ENCODE data around the gene DHFR2. TPM values are rescaled to one million over a fixed set of nuclear protein-coding genes. Genes with fewer than 3 reads are reported as not detected.
A peak's percentile ranks its signal among the peaks of the same experiment; 100 is the strongest.

DHFR2 gene
- total RNA-seq, 2 experiments from 2014 or later = 6.3 to 8.1 TPM

DNA sequence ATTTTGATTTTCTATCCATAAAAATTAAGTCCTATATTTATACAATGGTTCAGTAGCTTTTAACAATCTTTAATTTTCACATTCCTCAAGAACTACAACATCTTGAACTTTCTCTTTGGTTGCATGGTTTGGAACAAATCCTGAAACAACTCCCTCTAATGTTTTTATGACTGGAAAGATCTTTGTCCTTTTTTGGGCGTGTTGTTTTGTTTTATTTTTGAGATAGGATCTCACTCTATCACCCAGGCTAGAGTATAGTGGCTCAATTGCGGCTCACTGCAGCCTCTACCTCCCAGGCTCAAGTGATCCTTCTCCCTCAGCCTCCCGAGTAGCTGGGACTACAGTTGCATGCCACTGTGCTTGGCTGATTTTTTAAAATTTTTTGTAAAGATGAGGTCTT, 38.3 kb downstream of the DHFR2 start:
- Mint-ChIP-seq H3K36me3 (ENCODE audit: low read depth) (peaks cover 5% of the 10 kb centered on the region), H3K27ac (no peak overlapping the region), H3K27me3 (no peaks in the 10 kb centered on the region), H3K9me3 (no peaks in the 10 kb centered on the region), H3K4me3 (no peak overlapping the region), H3K4me1 (ENCODE audit: low read depth) (no peaks in the 10 kb centered on the region)
- TF ChIP-seq, protein P1, sequence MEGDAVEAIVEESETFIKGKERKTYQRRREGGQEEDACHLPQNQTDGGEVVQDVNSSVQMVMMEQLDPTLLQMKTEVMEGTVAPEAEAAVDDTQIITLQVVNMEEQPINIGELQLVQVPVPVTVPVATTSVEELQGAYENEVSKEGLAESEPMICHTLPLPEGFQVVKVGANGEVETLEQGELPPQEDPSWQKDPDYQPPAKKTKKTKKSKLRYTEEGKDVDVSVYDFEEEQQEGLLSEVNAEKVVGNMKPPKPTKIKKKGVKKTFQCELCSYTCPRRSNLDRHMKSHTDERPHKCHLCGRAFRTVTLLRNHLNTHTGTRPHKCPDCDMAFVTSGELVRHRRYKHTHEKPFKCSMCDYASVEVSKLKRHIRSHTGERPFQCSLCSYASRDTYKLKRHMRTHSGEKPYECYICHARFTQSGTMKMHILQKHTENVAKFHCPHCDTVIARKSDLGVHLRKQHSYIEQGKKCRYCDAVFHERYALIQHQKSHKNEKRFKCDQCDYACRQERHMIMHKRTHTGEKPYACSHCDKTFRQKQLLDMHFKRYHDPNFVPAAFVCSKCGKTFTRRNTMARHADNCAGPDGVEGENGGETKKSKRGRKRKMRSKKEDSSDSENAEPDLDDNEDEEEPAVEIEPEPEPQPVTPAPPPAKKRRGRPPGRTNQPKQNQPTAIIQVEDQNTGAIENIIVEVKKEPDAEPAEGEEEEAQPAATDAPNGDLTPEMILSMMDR (IDR thresholded peaks at IDR 0.05) = no peak
- ChIA-PET CTCF (interaction anchor here (1.4 to 1.9 kb wide), 2 partner anchors 19 to 46 kb away, joined by 3 to 4 read pairs; no protein-coding TSS in a partner anchor), POLR2A (no interaction called here)
- ATAC-seq (no peak), DNase-seq (no peak)
- intact Hi-C loops (cut with micrococcal nuclease) = no loop called here

DNA sequence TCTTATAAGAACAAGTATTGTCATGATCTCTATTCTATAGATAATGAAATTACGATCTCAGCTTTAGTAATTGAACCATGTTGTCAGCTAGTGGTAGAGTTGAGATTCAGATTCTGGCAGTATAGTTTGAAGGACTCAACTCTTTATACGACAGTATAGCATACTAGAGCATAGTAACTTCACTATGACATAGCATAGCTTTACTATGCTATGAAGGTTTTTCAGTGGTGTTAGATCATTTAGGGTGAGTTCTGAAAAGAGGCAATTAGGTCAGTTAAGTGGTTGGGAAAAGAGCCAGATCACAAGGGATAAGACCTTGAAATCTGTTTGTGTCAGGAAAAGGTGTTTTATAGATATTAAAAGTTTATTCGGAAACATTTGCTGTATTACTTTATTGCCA, 42.4 kb downstream of the DHFR2 start:
- TF ChIP-seq, protein P1 (IDR thresholded peaks at IDR 0.05) = no peak
- Mint-ChIP-seq H3K9me3 (no peaks in the 10 kb centered on the region), H3K36me3 (ENCODE audit: low read depth) (peaks cover 3% of the 10 kb centered on the region), H3K27ac (no peak overlapping the region), H3K27me3 (no peaks in the 10 kb centered on the region), H3K4me3 (no peak overlapping the region), H3K4me1 (ENCODE audit: low read depth) (no peaks in the 10 kb centered on the region)
- ChIA-PET CTCF (interaction anchor here (0.6 kb wide), 1 partner anchor 29 kb away, joined by 4 read pairs; no protein-coding TSS in a partner anchor), POLR2A (no interaction called here)
- intact Hi-C loops (cut with micrococcal nuclease) = no loop called here
- no peak for ATAC-seq
- no peak for DNase-seq

DNA sequence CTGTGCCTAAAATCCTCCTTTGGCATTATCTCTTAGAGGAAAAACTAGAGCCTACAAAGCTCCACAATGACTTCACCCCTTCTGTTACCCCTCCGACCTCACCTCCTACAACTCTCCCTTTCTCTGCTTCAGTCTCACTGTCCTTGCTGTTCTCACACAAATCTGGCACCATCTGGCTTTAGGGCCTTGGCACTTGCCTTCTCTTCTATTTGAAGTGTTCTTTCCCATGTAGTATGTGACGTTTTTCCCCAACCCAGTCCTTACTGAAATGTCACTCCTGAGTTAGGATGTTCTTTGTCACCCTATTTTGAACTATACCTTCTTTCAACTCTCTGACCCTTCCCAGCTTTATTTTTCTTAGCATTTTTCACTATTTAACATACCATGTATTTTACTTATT, 43.1 kb downstream of the DHFR2 start:
- H3K27me3 Mint-ChIP-seq = no peaks in the 10 kb centered on the region
- intact Hi-C loops (cut with micrococcal nuclease) = no loop called here
- H3K4me3 Mint-ChIP-seq = no peak overlapping the region
- H3K4me1 Mint-ChIP-seq (ENCODE audit: low read depth) = peaks cover 5% of the 10 kb centered on the region
- ATAC-seq (no peak), DNase-seq (no peak)
- CTCF ChIA-PET = interaction anchor here (0.6 kb wide), 1 partner anchor 29 kb away, joined by 4 read pairs; no protein-coding TSS in a partner anchor
- TF ChIP-seq, protein P1 (IDR thresholded peaks at IDR 0.05) = no peak
- H3K27ac Mint-ChIP-seq = no peak overlapping the region
- H3K9me3 Mint-ChIP-seq = no peaks in the 10 kb centered on the region
- POLR2A ChIA-PET = no interaction called here
- H3K36me3 Mint-ChIP-seq (ENCODE audit: low read depth) = peaks cover 7% of the 10 kb centered on the region

DNA sequence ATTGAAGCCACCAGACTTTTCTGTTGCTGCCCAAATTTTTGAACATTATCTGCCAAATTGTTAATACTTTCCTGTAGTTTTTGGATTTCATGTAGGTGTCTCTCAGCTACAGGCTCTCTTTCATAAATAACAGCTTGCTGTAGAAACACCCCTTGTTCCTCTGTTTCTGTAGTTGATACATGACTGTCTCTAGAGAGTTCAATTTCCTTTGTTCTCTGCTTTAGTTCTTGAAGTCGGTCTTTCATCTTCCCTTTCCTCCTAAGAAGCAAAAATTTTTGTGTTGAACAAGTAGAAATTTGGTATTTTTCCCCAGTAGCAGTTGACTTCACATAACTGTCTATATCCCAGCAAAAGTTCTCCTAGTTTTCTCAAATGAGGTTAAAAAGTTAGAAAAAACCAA, 47.7 kb downstream of the DHFR2 start:
- peaks cover 28% of the 10 kb centered on the region for H3K4me1 Mint-ChIP-seq (ENCODE audit: low read depth)
- CTCF ChIA-PET = interaction anchor here (0.7 to 2.1 kb wide), 4 partner anchors 13 to 46 kb away, joined by 3 to 4 read pairs (median 3); partner anchors contain the start of gene STX19
- no peaks in the 10 kb centered on the region for H3K9me3 Mint-ChIP-seq
- POLR2A ChIA-PET = interaction anchor here (0.6 to 1.8 kb wide), 2 partner anchors 11 to 47 kb away, joined by 4 to 6 read pairs; partner anchors contain the start of genes DHFR2 and NSUN3
- H3K4me3 Mint-ChIP-seq = no peak overlapping the region
- DNase-seq = no peak
- intact Hi-C loops (cut with micrococcal nuclease) = no loop called here
- TF ChIP-seq, protein P1 (IDR thresholded peaks at IDR 0.05) = no peak
- peaks cover 10% of the 10 kb centered on the region for H3K36me3 Mint-ChIP-seq (ENCODE audit: low read depth)
- H3K27me3 Mint-ChIP-seq = no peaks in the 10 kb centered on the region
- no peak overlapping the region for H3K27ac Mint-ChIP-seq
- ATAC-seq = no peak

DNA sequence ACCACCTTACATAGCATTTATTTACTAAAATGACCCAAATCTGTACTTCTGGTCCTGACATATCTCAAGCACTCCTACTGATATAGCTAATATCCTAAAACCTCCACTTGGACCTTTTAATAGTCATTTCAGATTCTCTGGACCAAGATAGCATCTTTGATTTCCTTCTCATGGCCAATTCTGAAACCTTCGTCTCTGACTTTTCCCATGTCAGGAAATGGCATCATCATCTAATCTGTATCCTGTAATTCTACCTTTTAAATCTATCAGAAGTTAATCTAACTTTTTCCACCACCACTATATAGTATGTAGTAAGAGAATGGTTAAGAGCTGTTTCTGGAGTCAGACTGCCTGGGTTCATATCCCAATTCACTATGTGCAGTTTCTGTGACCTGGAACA, 50.5 kb downstream of the DHFR2 start:
- peaks cover 35% of the 10 kb centered on the region for H3K4me1 Mint-ChIP-seq (ENCODE audit: low read depth)
- intact Hi-C loops (cut with micrococcal nuclease) = no loop called here
- no peaks in the 10 kb centered on the region for H3K27me3 Mint-ChIP-seq
- POLR2A ChIA-PET = interaction anchor here (1.2 kb wide), 1 partner anchor 50 kb away, joined by 5 read pairs; the partner anchor contains the start of genes DHFR2 and NSUN3
- no peak for ATAC-seq
- DNase-seq = no peak
- peaks cover 12% of the 10 kb centered on the region for H3K36me3 Mint-ChIP-seq (ENCODE audit: low read depth)
- CTCF ChIA-PET = interaction anchor here (1.4 kb wide), 1 partner anchor 51 kb away, joined by 3 read pairs; no protein-coding TSS in a partner anchor
- no peaks in the 10 kb centered on the region for H3K9me3 Mint-ChIP-seq
- H3K4me3 Mint-ChIP-seq = no peak overlapping the region
- TF ChIP-seq, protein P1 (IDR thresholded peaks at IDR 0.05) = no peak
- H3K27ac Mint-ChIP-seq = peak overlapping the region; percentile 66

All from activated CD8-positive, alpha-beta T cell treated with anti-CD3 and anti-CD28 coated beads for 36 hours (primary cell).